Right lobe of liver (tissue), 6 donors: ENCODE data around the gene NKX2-8. TPM values are rescaled to one million over a fixed set of nuclear protein-coding genes. Genes with fewer than 3 reads are reported as not detected.
A peak's percentile ranks its signal among the peaks of the same experiment; 100 is the strongest.

ENCODE experiments used
- ATAC-seq, 4 donors: fragments of 200-7000 bp; cut with Tn5 transposase; one replicate each; pipeline ENCODE4 v1.9.1; 2020; ENCODE audit warnings: mild to moderate bottlenecking in 4 of 4, moderate library complexity in 4 of 4
- DNase-seq, 3 donors: peaks; one replicate each; pipeline ENCODE4 v3.0.0-alpha.2; 2020
- H3K27ac ChIP-seq, 3 donors: fragments of 200-600 bp; one replicate each; pipeline ENCODE4 v1.8.0; 2022
- H3K27me3 ChIP-seq, 2 donors: fragments of 200-600 bp; one replicate each; pipeline ENCODE4 v1.8.0; 2022
- H3K36me3 ChIP-seq, 4 donors: fragments of 200-600 bp; sonication (generic) in 1 of 4; one replicate each; pipeline versions ENCODE4 v1.5.1 to v1.8.0; 2017 to 2022; ENCODE audit warnings: control low read depth in 1 of 4
- H3K4me1 ChIP-seq, 4 donors: fragments of 200-600 bp; sonication (generic) in 1 of 4; one replicate each; pipeline versions ENCODE4 v1.5.1 to v1.8.0; 2017 to 2022; ENCODE audit warnings: control low read depth in 1 of 4
- H3K4me3 ChIP-seq, 3 donors: fragments of 200-600 bp; one replicate each; pipeline ENCODE4 v1.8.0; 2022
- H3K9me3 ChIP-seq, 4 donors: fragments of 200-600 bp; sonication (generic) in 1 of 4; one replicate each; pipeline versions ENCODE4 v1.5.1 to v1.8.0; 2017 to 2022; ENCODE audit warnings: control low read depth in 1 of 4
- CTCF ChIP-seq, 4 donors: fragments of 200-600 bp in 3 of 4; fragments of 450-650 bp in 1 of 4; IDR thresholded peaks; one replicate each; pipeline versions ENCODE4 v1.5.1 to v1.8.0; 2016 to 2022; ENCODE audit warnings: antibody characterized with exemption in 4 of 4, mild to moderate bottlenecking in 2 of 4
- POLR2A ChIP-seq: fragments of 450-650 bp; IDR thresholded peaks from one replicate; pipeline ENCODE4 v1.6.1; 2017; ENCODE audit warnings: antibody characterized with exemption, mild to moderate bottlenecking
- WGBS: methylation state at CpG from one replicate; pipeline ENCODE4 v1.1.6; 2018; ENCODE audit warnings: low coverage, low lambda C conversion rate; ENCODE audit not compliant: insufficient coverage; ENCODE audit errors: missing lambda C conversion rate; 5-methylcytosine and 5-hydroxymethylcytosine counted together
- intact Hi-C, 2 donors: fragments of 100-400 bp; cut with DNase I; formaldehyde crosslinking; loops; one replicate each; pipeline versions ENCODE4 v1.11.2 to v1.14.1; 2022
- long read RNA-seq: library from polyadenylated mRNA; unstranded; transcript quantifications from one replicate; pipeline ENCODE4 v2.0.0, GENCODE V29; 2019
- total RNA-seq, 6 experiments: library from RNA; depleted of rRNA in 2 of 6; stranded (reverse); fragments of >200 nt in 2 of 6; fragmentation: NEBNext Ultra II Directional in 3 of 6; extraction: Animal tissue kit (Norgen Biotek cat#: 25700) in 3 of 6; gene quantifications; one replicate each; pipeline versions ENCODE4 v1.1.0 to v1.2.4, GENCODE V29; 2016 to 2023
- donor health status: DM: no; HTN: yes; CAD: no.
- donor health status: DM: no; HTN: no; CAD: no.
- donor health status: DM: no; HTN: no; CAD: no.
- donor health status: DM: no; HTN: yes; CAD: no.
- donor health status: DM: no; HTN: yes; CAD: no.

Gene NKX2-8
- total RNA-seq, result not detected
- long read RNA-seq, result 0 reads

- TF ChIP-seq CTCF (IDR thresholded peaks at IDR 0.05) (no peak), POLR2A (no peak)
- Histone ChIP-seq H3K9me3 (no peaks in the 10 kb centered on the region), H3K27ac (no peak within 1 kb of the TSS), H3K27me3 (peaks cover 7 to 15% of the 10 kb centered on the region in 2 donors), H3K4me3 (peak within 1 kb of the TSS in 2 of 3 donors; percentile 16 to 31), H3K4me1 (peaks cover 0 to 10% (median 0%) of the 10 kb centered on the region in 4 donors), H3K36me3 (no peaks in the 10 kb centered on the region)
- ATAC-seq, result peak in 3 of 4 donors; percentile 14 to 46 (median 15)
- intact Hi-C loops, result no loop called here
- DNase-seq, result no peak
- 4% methylated on average over 27 of the region's 62 CpGs for WGBS
These were observed at the start of gene NKX2-8 for GRCh38 chr14:36582011-36582873. NKX2-8 (minus strand) TSS chr14:36582614; CDS start chr14:36582389, 225 bp downstream.

- no peak overlapping the region for H3K27ac ChIP-seq
- no peaks in the 10 kb centered on the region for H3K9me3 ChIP-seq
- no peaks in the 10 kb centered on the region for H3K4me1 ChIP-seq
- H3K36me3 ChIP-seq, result no peaks in the 10 kb centered on the region
- 35% methylated on average over 3 of the region's 3 CpGs for WGBS
- DNase-seq, result no peak
- no peak overlapping the region for H3K4me3 ChIP-seq
- intact Hi-C loops, result no loop called here
- no peaks in the 10 kb centered on the region for H3K27me3 ChIP-seq
- ATAC-seq, result no peak
- TF ChIP-seq POLR2A, result no peak
- TF ChIP-seq CTCF (IDR thresholded peaks at IDR 0.05), result no peak
These were observed 45.6 kb upstream of the NKX2-8 start for GRCh38 chr14:36627981-36628380.

GRCh38 chr14:36626151-36626550 lies 43.7 kb upstream of the NKX2-8 start:
- 10% methylated on average over 1 of the region's 4 CpGs for WGBS
- H3K36me3 ChIP-seq, result no peaks in the 10 kb centered on the region
- no peak for TF ChIP-seq POLR2A
- TF ChIP-seq CTCF (IDR thresholded peaks at IDR 0.05), result no peak
- H3K9me3 ChIP-seq, result no peaks in the 10 kb centered on the region
- intact Hi-C loops, result no loop called here
- H3K27me3 ChIP-seq, result no peaks in the 10 kb centered on the region
- DNase-seq (no peak), ATAC-seq (no peak)
- H3K27ac ChIP-seq, result no peak overlapping the region
- H3K4me3 ChIP-seq, result no peak overlapping the region
- no peaks in the 10 kb centered on the region for H3K4me1 ChIP-seq

GRCh38 chr14:36625436-36625835 lies 43.0 kb upstream of the NKX2-8 start:
- WGBS, result 50% methylated on average over 2 of the region's 4 CpGs
- H3K27ac ChIP-seq, result no peak overlapping the region
- TF ChIP-seq POLR2A, result no peak
- TF ChIP-seq CTCF (IDR thresholded peaks at IDR 0.05), result no peak
- H3K9me3 ChIP-seq, result no peaks in the 10 kb centered on the region
- no peak for DNase-seq
- intact Hi-C loops, result no loop called here
- H3K36me3 ChIP-seq, result peaks cover 0 to 2% (median 0%) of the 10 kb centered on the region in 4 donors
- no peaks in the 10 kb centered on the region for H3K4me1 ChIP-seq
- H3K4me3 ChIP-seq, result no peak overlapping the region
- H3K27me3 ChIP-seq, result no peaks in the 10 kb centered on the region
- no peak for ATAC-seq
